ENCODE data around the gene CACNA1B. TPM values are rescaled to one million over a fixed set of nuclear protein-coding genes. Genes with fewer than 3 reads are reported as not detected.

Gene CACNA1B
- total and polyA plus RNA-seq, 2 donors (not counting 1 experiment from before 2014, with no cell fraction given) = 0.15 TPM; not detected in 1

DNA sequence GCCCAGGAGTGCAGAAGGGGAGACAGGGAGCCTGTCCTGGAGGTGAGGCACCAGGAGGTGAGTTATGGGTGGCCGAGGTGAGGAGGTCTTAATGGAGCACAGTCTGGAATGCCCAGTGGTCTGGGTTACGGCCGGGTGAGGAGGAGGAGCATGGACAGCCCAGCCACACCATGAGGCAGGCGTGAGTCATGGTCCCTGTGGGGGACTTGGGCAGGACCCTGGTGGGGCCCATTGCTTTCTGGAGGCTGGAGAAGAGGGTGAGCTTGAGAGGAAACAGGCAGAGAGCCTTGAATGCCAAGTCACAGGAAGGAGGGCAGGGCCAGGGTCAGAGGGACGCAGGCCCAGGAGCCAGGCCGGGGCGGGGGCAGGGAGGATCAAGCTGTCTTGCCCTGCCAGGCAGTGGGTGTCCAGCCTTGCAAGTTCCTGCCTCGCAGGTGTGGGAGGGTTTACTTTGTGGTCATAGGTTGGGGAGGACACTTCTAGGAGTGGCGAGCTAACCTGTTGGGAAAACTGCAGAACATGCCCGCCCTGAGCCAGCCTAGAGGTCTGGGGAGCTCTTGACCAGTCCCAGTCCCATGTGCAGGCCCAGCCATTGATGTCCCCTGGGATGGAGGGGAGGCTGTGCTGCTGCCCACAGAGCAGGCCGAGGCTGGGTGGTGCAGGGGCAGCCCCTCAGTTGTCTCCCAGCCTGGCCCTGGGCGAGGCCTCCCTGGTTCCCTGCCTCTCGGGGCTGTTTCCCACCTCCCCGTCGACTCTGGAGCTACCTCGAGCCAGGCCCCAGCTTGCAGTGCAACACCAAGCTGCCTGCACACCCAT, 2.8 kb downstream of the CACNA1B start:
- H3K4me3 Mint-ChIP-seq = no peak overlapping the region
- no peak overlapping the region for H3K4me3 ChIP-seq (ENCODE audit: control extremely low read depth in 1 of 5, extremely low read depth in 1 of 5, insufficient read depth in 1 of 5, low read depth in 2 of 5, low read length in 4 of 5)
- intact Hi-C loops (cut with micrococcal nuclease) = no loop called here

More for the DNA sequence above, 2.8 kb downstream of the CACNA1B start:
- 86% methylated on average over 16 of the region's 16 CpGs for WGBS (ENCODE audit: insufficient coverage)
- Mint-ChIP-seq H3K27me3 (peaks cover 32% of the 10 kb centered on the region), H3K4me1 (peaks cover 3% of the 10 kb centered on the region), H3K9me3 (ENCODE audit: insufficient read depth) (no peaks in the 10 kb centered on the region), H3K27ac (no peak overlapping the region)
- no peaks in the 10 kb centered on the region for H3K36me3 ChIP-seq (replicated peaks in 1 of 2; ENCODE audit: control extremely low read depth in 1 of 2, control insufficient read depth in 1 of 2, extremely low read depth in 1 of 2, insufficient read depth in 2 of 2, low read length in 1 of 2)
- TF ChIP-seq CTCF (IDR thresholded peaks at IDR 0.05) = no peak
- peaks cover 0 to 25% (median 0%) of the 10 kb centered on the region in 3 donors for H3K9me3 ChIP-seq (ENCODE audit: control extremely low read depth in 1 of 3, control insufficient read depth in 2 of 3, insufficient read depth in 1 of 3, low read length in 2 of 3)
- POLR2A ChIA-PET = no interaction called here
- ATAC-seq (ENCODE audit: low read depth) = no peak
- peaks cover 0 to 26% (median 5%) of the 10 kb centered on the region in 4 experiments for H3K27me3 ChIP-seq (replicated peaks in 1 of 4; ENCODE audit: control extremely low read depth in 1 of 4, control insufficient read depth in 3 of 4, insufficient read depth in 4 of 4, low read length in 3 of 4)
- CTCF ChIA-PET = no interaction called here
- no peak overlapping the region for H2AFZ ChIP-seq (ENCODE audit: insufficient read depth, low read depth, low read length, poor library complexity, severe bottlenecking)
- no peaks in the 10 kb centered on the region for H4K20me1 ChIP-seq (ENCODE audit: control insufficient read depth, insufficient read depth, low read length, poor library complexity, severe bottlenecking)
- H3K27ac ChIP-seq (ENCODE audit: low read length in 2 of 2) = no peak overlapping the region
- peaks cover 0 to 4% of the 10 kb centered on the region in 2 donors for H3K4me1 ChIP-seq (ENCODE audit: control insufficient read depth in 2 of 2, insufficient read depth in 2 of 2, low read length in 2 of 2)
- no peak overlapping the region for H3K4me2 ChIP-seq (replicated peaks; ENCODE audit: low read depth, low read length, poor library complexity, severe bottlenecking)
- no peaks in the 10 kb centered on the region for H3K79me2 ChIP-seq (ENCODE audit: control insufficient read depth, insufficient read depth, low read length)
- DNase-seq = no peak
- no peak overlapping the region for H3K9ac ChIP-seq (ENCODE audit: low read length)
